OCI-LY1 (cell line): ENCODE data around the gene LRFN2.

Experiments
- CTCF ChIP-seq: fragments of 200-600 bp; sonication (generic), shearing (Covaris generic); IDR thresholded peaks from 2 replicates; pipeline ENCODE4 v1.5.1; 2017; ENCODE audit warnings: mild to moderate bottlenecking, antibody characterized with exemption, low read length, moderate library complexity, mixed read lengths
- EZH2 ChIP-seq: fragments of 200-600 bp; sonication (generic), shearing (Covaris generic); IDR thresholded peaks from 2 replicates; pipeline ENCODE4 v1.8.0; 2017; ENCODE audit warnings: borderline replicate concordance, mixed run types, mild to moderate bottlenecking, antibody characterized with exemption, low read length, moderate library complexity, mixed read lengths

DNA sequence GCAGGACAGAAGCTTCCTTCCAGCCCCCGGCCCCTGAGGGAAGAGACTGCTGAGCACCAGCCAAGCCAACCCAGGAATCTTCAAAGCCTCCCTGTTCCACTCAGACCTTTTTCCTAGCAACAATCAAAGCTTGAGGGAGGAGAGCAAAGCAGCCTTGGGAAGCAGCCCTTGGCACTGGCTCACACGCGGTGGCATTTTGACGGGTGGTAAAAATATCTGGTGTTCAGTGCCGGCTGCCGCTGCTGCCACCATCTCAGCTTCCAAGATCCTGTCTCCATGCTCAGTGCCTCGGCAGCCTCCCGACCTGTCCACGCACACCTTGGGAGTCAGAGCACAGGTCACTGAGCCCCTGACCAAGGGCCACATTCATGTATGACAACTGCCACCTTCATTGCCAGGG is 170.1 kb downstream of the LRFN2 start:
- TF ChIP-seq CTCF (no peak), EZH2 (no peak)
